Coronary artery (tissue), 2 donors: Measurements from ENCODE around the gene ASIC2.

ENCODE experiments used
- DNase-seq: peaks from one replicate; pipeline ENCODE4 v3.0.0-alpha.2; 2017; ENCODE audit warnings: low spot score
- H3K27ac ChIP-seq, 2 donors: fragments of 200-600 bp; sonication (generic); one replicate each; pipeline ENCODE4 v1.5.1; 2016 to 2019
- H3K4me3 ChIP-seq: fragments of 200-600 bp; sonication (generic); 2 replicates; pipeline ENCODE4 v1.5.1; 2016; ENCODE audit warnings: mild to moderate bottlenecking, moderate library complexity
- CTCF ChIP-seq: fragments of 200-600 bp; sonication (generic); IDR thresholded peaks from one replicate; pipeline ENCODE4 v1.5.1; 2019; ENCODE audit warnings: antibody characterized with exemption

ASIC2 gene

GRCh38 chr17:33267271-33267790 lies 25.8 kb downstream of the ASIC2 start:
- TF ChIP-seq CTCF: no peak
- Histone ChIP-seq H3K4me3 (no peak overlapping the region), H3K27ac (no peak overlapping the region)
- no peak for DNase-seq

- H3K4me3 ChIP-seq: no peak overlapping the region
- TF ChIP-seq CTCF: no peak
- no peak for DNase-seq
- H3K27ac ChIP-seq: no peak overlapping the region
Observed at GRCh38 chr17:33266611-33267010, 26.5 kb downstream of the ASIC2 start.

- no peak for TF ChIP-seq CTCF
- H3K27ac ChIP-seq: no peak overlapping the region
- no peak overlapping the region for H3K4me3 ChIP-seq
- no peak for DNase-seq
Observed at GRCh38 chr17:33266116-33266515, 27.0 kb downstream of the ASIC2 start.

- H3K27ac ChIP-seq: no peak overlapping the region
- no peak overlapping the region for H3K4me3 ChIP-seq
Observed at GRCh38 chr17:33263396-33263795, 29.7 kb downstream of the ASIC2 start.

GRCh38 chr17:33262266-33263123 lies 30.6 kb downstream of the ASIC2 start:
- no peak for TF ChIP-seq CTCF
- no peak overlapping the region for H3K27ac ChIP-seq
- no peak for DNase-seq
- no peak overlapping the region for H3K4me3 ChIP-seq

More at GRCh38 chr17:33263396-33263795, 29.7 kb downstream of the ASIC2 start:
- no peak for DNase-seq
- TF ChIP-seq CTCF: no peak

GRCh38 chr17:33261820-33262219 lies 31.3 kb downstream of the ASIC2 start:
- DNase-seq: no peak
- TF ChIP-seq CTCF: no peak
- H3K27ac ChIP-seq: no peak overlapping the region
- no peak overlapping the region for H3K4me3 ChIP-seq

- Histone ChIP-seq H3K4me3 (no peak overlapping the region), H3K27ac (no peak overlapping the region)
- no peak for DNase-seq
- TF ChIP-seq CTCF: no peak
Observed at GRCh38 chr17:33260638-33261037, 32.5 kb downstream of the ASIC2 start.
